ENCODE results near the gene IL18RAP. TPM values are rescaled to one million over a fixed set of nuclear protein-coding genes. Genes with fewer than 3 reads are reported as not detected.

The IL18RAP gene
- total and polyA plus RNA-seq, 7 donors: 0.68 to 1.4 (median 1.1) TPM; not detected in 3

- no peaks in the 10 kb centered on the region for H3K4me1 ChIP-seq
- TF ChIP-seq POLR2A (IDR thresholded peaks at IDR 0.05) (no peak), EP300 (IDR thresholded peaks at IDR 0.05) (no peak), POLR2AphosphoS5 (IDR thresholded peaks at IDR 0.05) (no peak), CTCF (IDR thresholded peaks at IDR 0.05) (no peak)
- H3K36me3 ChIP-seq: no peaks in the 10 kb centered on the region
- no peak for DNase-seq
- no peak overlapping the region for H3K4me3 ChIP-seq
- no peaks in the 10 kb centered on the region for H3K27me3 ChIP-seq
- no peaks in the 10 kb centered on the region for H3K9me3 ChIP-seq
- no peak overlapping the region for H3K27ac ChIP-seq
- intact Hi-C loops (cut with DNase I): no loop called here
- 83 to 88% methylated on average over 4 of the region's 4 CpGs for WGBS, 2 donors
Measured at GRCh38 chr2:102437122-102437521, 14.2 kb downstream of the IL18RAP start.

GRCh38 chr2:102438111-102438510 is 15.2 kb downstream of the IL18RAP start:
- Histone ChIP-seq H3K9me3 (no peaks in the 10 kb centered on the region), H3K27me3 (no peaks in the 10 kb centered on the region), H3K4me3 (no peak overlapping the region), H3K4me1 (no peaks in the 10 kb centered on the region), H3K36me3 (no peaks in the 10 kb centered on the region), H3K27ac (no peak overlapping the region)
- no peak for DNase-seq
- 87 to 88% methylated on average over 3 of the region's 3 CpGs for whole genome bisulfite sequencing, 2 donors
- intact Hi-C loops (cut with DNase I): no loop called here
- TF ChIP-seq POLR2AphosphoS5 (IDR thresholded peaks at IDR 0.05): no peak
- no peak for TF ChIP-seq POLR2A (IDR thresholded peaks at IDR 0.05)
- no peak for TF ChIP-seq CTCF (IDR thresholded peaks at IDR 0.05)
- TF ChIP-seq EP300 (IDR thresholded peaks at IDR 0.05): no peak

- Histone ChIP-seq H3K9me3 (no peaks in the 10 kb centered on the region), H3K4me1 (no peaks in the 10 kb centered on the region), H3K27me3 (no peaks in the 10 kb centered on the region), H3K4me3 (no peak overlapping the region), H3K36me3 (no peaks in the 10 kb centered on the region), H3K27ac (no peak overlapping the region)
- intact Hi-C loops (cut with DNase I): no loop called here
- 90 to 91% methylated on average over 2 of the region's 2 CpGs for WGBS, 2 donors
- no peak for TF ChIP-seq EP300 (IDR thresholded peaks at IDR 0.05)
- no peak for TF ChIP-seq CTCF (IDR thresholded peaks at IDR 0.05)
- no peak for TF ChIP-seq POLR2A (IDR thresholded peaks at IDR 0.05)
- TF ChIP-seq POLR2AphosphoS5 (IDR thresholded peaks at IDR 0.05): no peak
- DNase-seq: no peak
Measured at GRCh38 chr2:102438578-102438977, 15.6 kb downstream of the IL18RAP start.

- TF ChIP-seq EP300 (IDR thresholded peaks at IDR 0.05) (no peak), CTCF (IDR thresholded peaks at IDR 0.05) (no peak), POLR2AphosphoS5 (IDR thresholded peaks at IDR 0.05) (no peak), POLR2A (IDR thresholded peaks at IDR 0.05) (no peak)
- Histone ChIP-seq H3K9me3 (no peaks in the 10 kb centered on the region), H3K4me1 (no peaks in the 10 kb centered on the region), H3K36me3 (no peaks in the 10 kb centered on the region), H3K27me3 (no peaks in the 10 kb centered on the region), H3K27ac (no peak overlapping the region), H3K4me3 (no peak overlapping the region)
- intact Hi-C loops (cut with DNase I): no loop called here
- 74% methylated on average over 6 of the region's 6 CpGs for WGBS, 2 donors
- DNase-seq: no peak
Measured at GRCh38 chr2:102439065-102439695, 16.2 kb downstream of the IL18RAP start.

Data from sigmoid colon (tissue), 7 donors.